ENCODE results near the gene HAP1.

HAP1 gene

DNA sequence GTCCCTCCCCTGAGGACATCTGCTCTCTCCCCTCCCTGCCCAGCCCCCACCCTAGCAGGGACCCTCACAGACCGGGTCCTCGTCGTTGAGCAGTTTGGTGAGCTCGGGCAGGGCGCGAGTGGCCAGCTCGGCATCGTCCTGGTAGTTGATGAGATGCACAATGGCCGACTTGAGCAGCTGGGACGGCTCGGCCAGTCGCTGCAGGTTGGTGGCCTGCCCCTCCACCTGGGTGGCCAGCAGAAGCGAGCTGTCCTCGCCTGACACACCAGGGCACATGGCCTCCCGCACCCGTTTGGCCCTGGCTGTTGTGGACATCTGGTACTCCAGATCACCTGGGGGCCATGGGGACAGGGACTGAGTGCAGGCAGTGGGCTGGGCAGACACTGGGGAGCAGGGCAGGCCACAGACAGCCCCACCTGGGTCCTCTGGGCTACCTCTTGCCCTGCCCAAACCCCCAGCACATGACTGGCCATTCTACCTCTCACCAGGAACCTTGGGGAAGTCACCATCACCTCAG lies 35.0 kb upstream of the HAP1 start:
- DNase-seq (ENCODE audit: low spot score) = no peak
- TF ChIP-seq CTCF (IDR thresholded peaks at IDR 0.05; ENCODE audit: extremely low read depth, missing control alignments) = no peak

GRCh38 chr17:41768682-41769288 lies 34.3 kb upstream of the HAP1 start:
- no peak for DNase-seq (ENCODE audit: low spot score)
- no peak for TF ChIP-seq CTCF (IDR thresholded peaks at IDR 0.05; ENCODE audit: extremely low read depth, missing control alignments)

DNA sequence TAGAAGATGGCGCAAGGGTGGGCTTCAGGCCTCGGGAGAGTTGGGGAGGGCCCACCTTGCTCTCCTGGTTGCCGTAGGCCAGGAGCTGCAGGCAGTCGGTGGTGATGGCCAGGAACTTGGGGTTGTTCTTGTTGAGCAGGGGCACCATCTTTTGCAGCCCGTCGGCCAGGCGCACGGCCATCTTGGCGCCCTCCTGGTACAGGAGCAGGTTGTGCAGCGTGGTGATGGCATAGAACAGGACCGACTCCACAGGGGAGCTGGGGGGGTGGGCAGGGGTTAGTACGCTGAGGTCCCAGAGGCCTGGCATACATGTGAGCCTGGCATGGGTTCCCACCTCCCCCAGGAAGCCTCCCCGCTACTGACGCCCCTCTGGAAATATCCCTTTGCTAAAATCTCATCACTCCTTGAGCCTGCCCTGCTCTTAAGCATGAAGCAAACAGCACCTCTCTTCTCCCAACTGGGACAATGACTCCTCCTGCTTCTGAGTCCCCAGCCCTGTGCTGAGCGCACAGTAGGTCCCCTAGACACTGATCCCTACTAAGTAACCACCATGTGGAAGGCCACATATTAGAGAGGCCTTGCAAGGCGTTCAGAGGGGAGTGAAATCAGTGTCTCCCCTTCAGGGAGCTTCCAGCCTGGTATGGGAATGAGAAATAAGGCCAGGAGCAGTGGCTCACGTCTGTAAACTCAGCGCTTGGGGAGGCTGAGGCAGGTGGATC lies 33.0 kb upstream of the HAP1 start:
- no peak for DNase-seq (ENCODE audit: low spot score)
- TF ChIP-seq CTCF (IDR thresholded peaks at IDR 0.05; ENCODE audit: extremely low read depth, missing control alignments) = no peak

- TF ChIP-seq CTCF (IDR thresholded peaks at IDR 0.05; ENCODE audit: extremely low read depth, missing control alignments) = no peak
- no peak for DNase-seq (ENCODE audit: low spot score)
Measured at GRCh38 chr17:41766135-41766534, 31.7 kb upstream of the HAP1 start.

GRCh38 chr17:41763327-41763726 lies 28.9 kb upstream of the HAP1 start:
- DNase-seq (ENCODE audit: low spot score) = no peak
- no peak for TF ChIP-seq CTCF (IDR thresholded peaks at IDR 0.05; ENCODE audit: extremely low read depth, missing control alignments)

DNA sequence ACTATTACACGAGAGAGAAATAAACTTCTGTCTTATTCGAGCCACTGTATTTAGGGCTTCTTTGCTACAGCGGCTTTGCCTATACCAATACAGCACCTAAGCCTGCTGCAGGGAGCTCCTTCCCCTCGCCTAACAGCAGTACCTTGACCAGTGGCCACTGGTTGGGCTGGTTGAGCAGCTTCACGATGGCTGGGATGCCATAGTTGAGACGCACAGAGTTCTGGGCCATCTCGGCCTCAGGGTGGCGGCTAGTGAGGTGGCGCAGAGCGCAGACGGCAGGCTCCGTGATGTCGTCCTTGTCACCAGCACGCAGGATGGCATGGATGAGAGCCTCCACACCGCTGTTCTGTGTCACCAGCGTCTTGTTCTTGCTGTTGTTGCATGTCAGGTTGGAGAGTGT lies 28.4 kb upstream of the HAP1 start:
- no peak for DNase-seq (ENCODE audit: low spot score)
- TF ChIP-seq CTCF (IDR thresholded peaks at IDR 0.05; ENCODE audit: extremely low read depth, missing control alignments) = no peak

DNA sequence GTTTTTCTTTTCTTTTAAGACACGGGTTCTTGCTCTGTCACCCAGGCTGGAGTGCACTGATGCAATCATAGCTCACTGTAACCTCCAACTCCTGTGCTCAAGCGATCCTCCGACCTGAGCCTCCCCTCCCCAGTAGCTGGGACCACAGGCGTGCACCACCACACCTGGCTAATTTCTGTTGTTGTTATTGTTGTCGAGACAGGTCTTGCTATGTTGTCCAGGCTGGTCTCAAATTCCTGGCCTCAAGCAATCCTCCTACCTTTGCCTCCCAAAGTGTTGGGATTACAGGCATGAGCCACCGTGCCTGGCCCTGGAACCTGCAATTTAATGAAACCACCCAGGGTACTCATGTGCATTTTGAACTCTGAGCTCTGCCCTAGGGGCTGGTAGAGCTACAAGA lies 27.9 kb upstream of the HAP1 start:
- DNase-seq (ENCODE audit: low spot score) = no peak
- no peak for TF ChIP-seq CTCF (IDR thresholded peaks at IDR 0.05; ENCODE audit: extremely low read depth, missing control alignments)

Data from GM20000 (cell line).